K562 (cell line): ENCODE data around the gene ATP6V1G2. TPM values are rescaled to one million over a fixed set of nuclear protein-coding genes. Genes with fewer than 3 reads are reported as not detected.

ENCODE experiments used
- ASH1L ChIP-seq: fragments of 450-650 bp; IDR thresholded peaks from 2 replicates; pipeline ENCODE4 v1.6.1; 2018; ENCODE audit warnings: borderline replicate concordance, mild to moderate bottlenecking, low read depth; ENCODE audit not compliant: partially characterized antibody
- CAMTA2 ChIP-seq: fragments of 250-450 bp; sonication (Bioruptor Pico); conservative IDR thresholded peaks from 2 replicates; pipeline ENCODE4 v1.5.1; 2022
- CHD2 ChIP-seq: IDR thresholded peaks from 2 replicates; pipeline ENCODE4 v1.6.1; 2011; ENCODE audit warnings: low read depth, low read length
- HMG20A ChIP-seq: fragments of 450-650 bp; formaldehyde crosslinking; conservative IDR thresholded peaks from 2 replicates; pipeline ENCODE4 v1.4.0; 2020; ENCODE audit warnings: mild to moderate bottlenecking, mixed read lengths
- HNRNPLL ChIP-seq: fragments of 200-400 bp; formaldehyde crosslinking; IDR thresholded peaks from 2 replicates; pipeline ENCODE4 v1.6.1; 2017; ENCODE audit warnings: low read length, low read depth, mild to moderate bottlenecking; ENCODE audit not compliant: poor library complexity, severe bottlenecking
- IRF2 ChIP-seq: sonication (generic); formaldehyde crosslinking; IDR thresholded peaks from 2 replicates; pipeline ENCODE4 v1.8.1; 2022; ENCODE audit warnings: mild to moderate bottlenecking, missing genetic modification reagents
- MBD2 ChIP-seq: sonication (generic); IDR thresholded peaks from 2 replicates; pipeline ENCODE4 v1.6.1; 2016; ENCODE audit warnings: low read depth, borderline replicate concordance
- NFATC3 ChIP-seq: fragments of 450-650 bp; IDR thresholded peaks from 2 replicates; pipeline ENCODE4 v1.6.1; 2017; ENCODE audit warnings: mild to moderate bottlenecking
- PCBP1 ChIP-seq: fragments of 200-400 bp; formaldehyde crosslinking; IDR thresholded peaks from 2 replicates; pipeline ENCODE4 v1.6.1; 2018; ENCODE audit warnings: mild to moderate bottlenecking, low read depth, low read length; ENCODE audit not compliant: poor library complexity, severe bottlenecking
- PRPF4 ChIP-seq: fragments of 200-400 bp; formaldehyde crosslinking; IDR thresholded peaks from one replicate; pipeline ENCODE4 v1.6.1; 2017; ENCODE audit warnings: low read length, low read depth, mild to moderate bottlenecking; ENCODE audit not compliant: insufficient read depth, poor library complexity, severe bottlenecking
- RFX5 ChIP-seq: IDR thresholded peaks from 2 replicates; pipeline ENCODE4 v1.6.1; 2011; ENCODE audit warnings: low read depth, mild to moderate bottlenecking, improper control_type of control experiment, low read length
- SIN3A ChIP-seq, 2 experiments: fragments of 150-350 bp in 1 of 2; IDR thresholded peaks; 2 replicates each; pipeline ENCODE4 v1.6.1; 2011 to 2016; ENCODE audit warnings: borderline replicate concordance in 2 of 2, low read depth in 2 of 2, low read length in 2 of 2, mild to moderate bottlenecking in 2 of 2, moderate library complexity in 2 of 2; ENCODE audit not compliant: control insufficient read depth in 1 of 2
- STAT5B ChIP-seq: fragments of 250-450 bp; sonication (Bioruptor Pico); IDR thresholded peaks from 2 replicates; pipeline ENCODE4 v1.8.0; 2021; ENCODE audit warnings: mild to moderate bottlenecking, inconsistent platforms
- TEAD4 ChIP-seq, 2 experiments: sonication (generic) in 1 of 2; formaldehyde crosslinking in 1 of 2; IDR thresholded peaks; 2 replicates each; pipeline versions ENCODE4 v1.6.1 to v1.8.0; 2012 to 2022; ENCODE audit warnings: borderline replicate concordance in 1 of 2, inconsistent platforms in 1 of 2, low read length in 1 of 2, mild to moderate bottlenecking in 1 of 2, missing genetic modification reagents in 1 of 2
- ZNF121 ChIP-seq: sonication (generic); formaldehyde crosslinking; conservative IDR thresholded peaks from 2 replicates; pipeline ENCODE4 v1.8.0; 2022; ENCODE audit warnings: missing genetic modification reagents
- ZNF143 ChIP-seq: sonication (generic); formaldehyde crosslinking; IDR thresholded peaks from 2 replicates; pipeline ENCODE4 v1.9.0; 2022; ENCODE audit warnings: mild to moderate bottlenecking, missing genetic modification reagents
- ZNF707 ChIP-seq: fragments of 250-450 bp; sonication (Bioruptor Pico); conservative IDR thresholded peaks from 2 replicates; pipeline ENCODE4 v1.8.0; 2022; ENCODE audit warnings: inconsistent platforms, mild to moderate bottlenecking, moderate library complexity
- polyA plus RNA-seq, 8 experiments: library from polyadenylated mRNA; depleted of rRNA in 4 of 8; stranded (reverse) in 5 of 8; unstranded in 3 of 8; fragments of >200 nt; fragmentation: Nextera tagmentation in 2 of 8; fragmentation: Illumina TruSeq in 1 of 8; extraction: Ambion mirVana in 2 of 8; extraction: Trizol in 1 of 8; gene quantifications; 2 replicates each; pipeline versions ENCODE4 v1.2.1 to v1.2.3, GENCODE V29; 2011 to 2014; ENCODE audit warnings: inconsistent platforms in 1 of 8, missing spikeins in 1 of 8
- total RNA-seq, 7 experiments: library from RNA; depleted of rRNA in 6 of 7; stranded (reverse); fragments of >200 nt in 6 of 7; fragmentation: Illumina TruSeq in 2 of 7; extraction: Trizol in 2 of 7; gene quantifications; 2 replicates each; pipeline versions ENCODE4 v1.2.1 to v1.2.3, GENCODE V29; 2011 to 2021; ENCODE audit warnings: low replicate concordance in 1 of 7
- TF ChIP-seq, protein P1 (sequence below): fragments of 450-650 bp; IDR thresholded peaks from 2 replicates; pipeline ENCODE4 v1.6.1; 2016; ENCODE audit warnings: borderline replicate concordance
- TF ChIP-seq, protein P2 (sequence below): sonication (generic); formaldehyde crosslinking; IDR thresholded peaks from 2 replicates; pipeline ENCODE4 v1.8.1; 2023; ENCODE audit warnings: mild to moderate bottlenecking, missing genetic modification reagents
- TF ChIP-seq, protein P3 (sequence below), 2 experiments: fragments of 450-650 bp; IDR thresholded peaks; 2 replicates each; pipeline ENCODE4 v1.6.1; 2016

The ATP6V1G2 gene
- total and polyA plus RNA-seq, 9 of the 15 experiments (the other 6 are each of a cell fraction or from before 2014, with no cell fraction given) = 0.14 to 1.5 (median 0.33) TPM

DNA sequence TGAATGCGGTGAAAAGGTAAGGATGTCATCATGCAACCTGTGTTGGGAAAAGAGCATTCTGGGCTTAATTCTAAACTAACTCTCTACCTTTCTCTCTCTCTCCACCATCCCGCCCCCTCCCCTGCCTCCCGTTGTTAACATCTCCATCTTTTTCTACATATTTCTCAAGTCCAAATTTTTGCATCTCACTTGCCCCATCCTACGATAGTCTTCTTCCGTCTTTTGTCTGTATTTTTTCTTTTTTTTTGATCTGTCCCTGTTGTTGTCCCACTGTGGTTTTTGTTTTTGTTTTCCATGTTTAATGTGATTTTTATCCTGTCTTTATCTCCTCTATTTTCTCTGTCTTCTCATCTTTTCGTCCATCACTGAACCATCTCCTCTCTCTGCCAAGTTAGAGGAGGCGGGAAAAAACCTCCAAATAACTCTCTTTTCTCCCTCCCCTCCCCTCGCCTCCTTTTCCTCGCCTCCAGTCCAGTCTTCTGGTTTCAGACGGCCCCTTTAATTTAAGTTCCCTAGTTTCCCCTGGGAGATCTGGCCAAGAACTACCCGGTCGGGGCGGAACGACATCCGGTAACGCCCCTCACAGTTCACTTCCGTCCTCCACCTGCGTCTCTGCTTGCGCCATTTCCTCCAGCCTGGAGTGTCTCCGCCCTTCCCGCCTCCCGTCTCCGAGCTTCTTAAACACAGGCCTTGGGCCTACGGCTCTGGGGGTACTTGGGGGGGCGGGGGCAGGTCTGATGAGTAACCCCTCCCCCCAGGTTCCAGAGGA, 734 bp upstream of the ATP6V1G2 start, which contains the start of gene NFKBIL1 (continued):
- TF ChIP-seq, protein P1, sequence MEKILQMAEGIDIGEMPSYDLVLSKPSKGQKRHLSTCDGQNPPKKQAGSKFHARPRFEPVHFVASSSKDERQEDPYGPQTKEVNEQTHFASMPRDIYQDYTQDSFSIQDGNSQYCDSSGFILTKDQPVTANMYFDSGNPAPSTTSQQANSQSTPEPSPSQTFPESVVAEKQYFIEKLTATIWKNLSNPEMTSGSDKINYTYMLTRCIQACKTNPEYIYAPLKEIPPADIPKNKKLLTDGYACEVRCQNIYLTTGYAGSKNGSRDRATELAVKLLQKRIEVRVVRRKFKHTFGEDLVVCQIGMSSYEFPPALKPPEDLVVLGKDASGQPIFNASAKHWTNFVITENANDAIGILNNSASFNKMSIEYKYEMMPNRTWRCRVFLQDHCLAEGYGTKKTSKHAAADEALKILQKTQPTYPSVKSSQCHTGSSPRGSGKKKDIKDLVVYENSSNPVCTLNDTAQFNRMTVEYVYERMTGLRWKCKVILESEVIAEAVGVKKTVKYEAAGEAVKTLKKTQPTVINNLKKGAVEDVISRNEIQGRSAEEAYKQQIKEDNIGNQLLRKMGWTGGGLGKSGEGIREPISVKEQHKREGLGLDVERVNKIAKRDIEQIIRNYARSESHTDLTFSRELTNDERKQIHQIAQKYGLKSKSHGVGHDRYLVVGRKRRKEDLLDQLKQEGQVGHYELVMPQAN = peak; percentile 79
- TF ChIP-seq CAMTA2 (CRISPR knock-in tag) = no peak
- TF ChIP-seq HNRNPLL = peak; percentile 95
- peak in 1 of 2 experiments; percentile 34; a peak in 1 of 4 replicates for TF ChIP-seq SIN3A (IDR thresholded peaks at IDR 0.05; ENCODE audit: borderline replicate concordance in 2 of 2, control insufficient read depth in 1 of 2, low read depth in 2 of 2, low read length in 2 of 2)
- peak; percentile 93 for TF ChIP-seq NFATC3
- TF ChIP-seq PRPF4 = no peak
- TF ChIP-seq ZNF121 (CRISPR knock-in tag) = no peak
- no peak for TF ChIP-seq PCBP1
- TF ChIP-seq RFX5 = peak; percentile 31; the same call in 1 of the 2 replicates
- peak; percentile 54; the same call in 1 of the 2 replicates for TF ChIP-seq TEAD4 (IDR thresholded peaks at IDR 0.05; ENCODE audit: low read length)
- no peak for TF ChIP-seq TEAD4 (CRISPR knock-in tag; IDR thresholded peaks at IDR 0.05; ENCODE audit: borderline replicate concordance)
- TF ChIP-seq ZNF143 = no peak
- TF ChIP-seq HMG20A (CRISPR knock-in tag) = no peak
- TF ChIP-seq ASH1L = peak; percentile 81
- TF ChIP-seq IRF2 (CRISPR knock-in tag) = no peak
- no peak for TF ChIP-seq STAT5B (CRISPR knock-in tag)
- TF ChIP-seq ZNF707 (CRISPR knock-in tag) = no peak
- peak; percentile 90 for TF ChIP-seq MBD2
- TF ChIP-seq, protein P2, sequence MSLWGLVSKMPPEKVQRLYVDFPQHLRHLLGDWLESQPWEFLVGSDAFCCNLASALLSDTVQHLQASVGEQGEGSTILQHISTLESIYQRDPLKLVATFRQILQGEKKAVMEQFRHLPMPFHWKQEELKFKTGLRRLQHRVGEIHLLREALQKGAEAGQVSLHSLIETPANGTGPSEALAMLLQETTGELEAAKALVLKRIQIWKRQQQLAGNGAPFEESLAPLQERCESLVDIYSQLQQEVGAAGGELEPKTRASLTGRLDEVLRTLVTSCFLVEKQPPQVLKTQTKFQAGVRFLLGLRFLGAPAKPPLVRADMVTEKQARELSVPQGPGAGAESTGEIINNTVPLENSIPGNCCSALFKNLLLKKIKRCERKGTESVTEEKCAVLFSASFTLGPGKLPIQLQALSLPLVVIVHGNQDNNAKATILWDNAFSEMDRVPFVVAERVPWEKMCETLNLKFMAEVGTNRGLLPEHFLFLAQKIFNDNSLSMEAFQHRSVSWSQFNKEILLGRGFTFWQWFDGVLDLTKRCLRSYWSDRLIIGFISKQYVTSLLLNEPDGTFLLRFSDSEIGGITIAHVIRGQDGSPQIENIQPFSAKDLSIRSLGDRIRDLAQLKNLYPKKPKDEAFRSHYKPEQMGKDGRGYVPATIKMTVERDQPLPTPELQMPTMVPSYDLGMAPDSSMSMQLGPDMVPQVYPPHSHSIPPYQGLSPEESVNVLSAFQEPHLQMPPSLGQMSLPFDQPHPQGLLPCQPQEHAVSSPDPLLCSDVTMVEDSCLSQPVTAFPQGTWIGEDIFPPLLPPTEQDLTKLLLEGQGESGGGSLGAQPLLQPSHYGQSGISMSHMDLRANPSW = 0 out of 2 replicates have a peak, but pooled peaks have one; percentile 17
- no peak for TF ChIP-seq CHD2
- TF ChIP-seq, protein P3, sequence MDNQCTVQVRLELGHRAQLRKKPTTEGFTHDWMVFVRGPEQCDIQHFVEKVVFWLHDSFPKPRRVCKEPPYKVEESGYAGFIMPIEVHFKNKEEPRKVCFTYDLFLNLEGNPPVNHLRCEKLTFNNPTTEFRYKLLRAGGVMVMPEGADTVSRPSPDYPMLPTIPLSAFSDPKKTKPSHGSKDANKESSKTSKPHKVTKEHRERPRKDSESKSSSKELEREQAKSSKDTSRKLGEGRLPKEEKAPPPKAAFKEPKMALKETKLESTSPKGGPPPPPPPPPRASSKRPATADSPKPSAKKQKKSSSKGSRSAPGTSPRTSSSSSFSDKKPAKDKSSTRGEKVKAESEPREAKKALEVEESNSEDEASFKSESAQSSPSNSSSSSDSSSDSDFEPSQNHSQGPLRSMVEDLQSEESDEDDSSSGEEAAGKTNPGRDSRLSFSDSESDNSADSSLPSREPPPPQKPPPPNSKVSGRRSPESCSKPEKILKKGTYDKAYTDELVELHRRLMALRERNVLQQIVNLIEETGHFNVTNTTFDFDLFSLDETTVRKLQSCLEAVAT (IDR thresholded peaks at IDR 0.05) = peak; percentile 71 to 94; a peak in 3 of 4 replicates
